ENCODE measurements around the gene DCST2.

The DCST2 gene

GRCh38 chr1:155060736-155061135, 27.2 kb upstream of the DCST2 start:
- no peak for DNase-seq (ENCODE audit: low read depth)
- no peak overlapping the region for H3K4me3 ChIP-seq (ENCODE audit: low read depth, low read length)
- TF ChIP-seq CTCF (IDR thresholded peaks at IDR 0.05; ENCODE audit: low read depth, low read length) (no peak), POLR2A (IDR thresholded peaks at IDR 0.05; ENCODE audit: extremely low read depth, insufficient read length) (no peak), MAX (IDR thresholded peaks at IDR 0.05; ENCODE audit: low read depth, low read length) (no peak), MYC (IDR thresholded peaks at IDR 0.05; ENCODE audit: low read depth, low read length) (no peak)

GRCh38 chr1:155057788-155058211, 24.2 kb upstream of the DCST2 start:
- TF ChIP-seq POLR2A (IDR thresholded peaks at IDR 0.05; ENCODE audit: extremely low read depth, insufficient read length): no peak
- no peak for TF ChIP-seq MYC (IDR thresholded peaks at IDR 0.05; ENCODE audit: low read depth, low read length)
- TF ChIP-seq MAX (IDR thresholded peaks at IDR 0.05; ENCODE audit: low read depth, low read length): no peak
- no peak for TF ChIP-seq CTCF (IDR thresholded peaks at IDR 0.05; ENCODE audit: low read depth, low read length)
- no peak overlapping the region for H3K4me3 ChIP-seq (ENCODE audit: low read depth, low read length)
- DNase-seq (ENCODE audit: low read depth): no peak

GRCh38 chr1:155057104-155057503, 23.5 kb upstream of the DCST2 start:
- no peak for TF ChIP-seq POLR2A (IDR thresholded peaks at IDR 0.05; ENCODE audit: extremely low read depth, insufficient read length)
- TF ChIP-seq MAX (IDR thresholded peaks at IDR 0.05; ENCODE audit: low read depth, low read length): no peak
- no peak for TF ChIP-seq MYC (IDR thresholded peaks at IDR 0.05; ENCODE audit: low read depth, low read length)
- no peak for TF ChIP-seq CTCF (IDR thresholded peaks at IDR 0.05; ENCODE audit: low read depth, low read length)
- H3K4me3 ChIP-seq (ENCODE audit: low read depth, low read length): no peak overlapping the region
- no peak for DNase-seq (ENCODE audit: low read depth)

- no peak overlapping the region for H3K4me3 ChIP-seq (ENCODE audit: low read depth, low read length)
These were observed 20.0 kb upstream of the DCST2 start for GRCh38 chr1:155053531-155054105.

More at GRCh38 chr1:155053531-155054105, 20.0 kb upstream of the DCST2 start:
- DNase-seq (ENCODE audit: low read depth): no peak
- TF ChIP-seq MAX (IDR thresholded peaks at IDR 0.05; ENCODE audit: low read depth, low read length) (no peak), MYC (IDR thresholded peaks at IDR 0.05; ENCODE audit: low read depth, low read length) (no peak), POLR2A (IDR thresholded peaks at IDR 0.05; ENCODE audit: extremely low read depth, insufficient read length) (no peak), CTCF (IDR thresholded peaks at IDR 0.05; ENCODE audit: low read depth, low read length) (no peak)

Measured in NB4 (cell line).